ENCODE results near the gene MRRF.

- no peak for TF ChIP-seq POLR2A (IDR thresholded peaks at IDR 0.05)
- no peak for TF ChIP-seq CTCF (IDR thresholded peaks at IDR 0.05 in 4 of 5, conservative IDR thresholded peaks at IDR 0.05 in 1 of 5)
Measured at GRCh38 chr9:122258886-122259415, 5.7 kb upstream of the MRRF start.
